Measurements from ENCODE around the gene C4B.
"Not testable (repeated sequence)": the region's sequence is repeated elsewhere in the genome, so short reads cannot be mapped to it uniquely, and the experiment has no call there.

DNA sequence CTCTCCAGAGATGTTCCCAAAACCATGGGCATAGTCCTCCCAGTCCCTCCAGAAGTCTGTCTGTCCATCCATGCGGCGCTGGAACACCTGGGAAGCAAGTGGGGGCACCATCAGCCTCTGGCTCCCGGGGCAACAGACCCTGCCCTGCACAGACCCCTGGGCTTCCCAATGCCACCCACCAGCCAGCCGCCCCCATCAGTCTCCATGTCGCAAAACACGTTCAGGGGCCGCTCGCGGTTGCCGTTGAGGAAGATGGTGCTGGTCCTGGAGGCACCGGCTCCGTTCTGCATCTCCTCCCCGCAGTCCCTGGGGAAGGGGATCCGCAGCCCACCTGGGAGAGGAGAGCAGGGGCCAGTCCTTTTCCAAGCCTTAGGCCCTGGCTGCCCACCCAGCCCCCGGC, 27.7 kb downstream of the C4B start:
- not testable (repeated sequence) for TF ChIP-seq POLR2A (IDR thresholded peaks at IDR 0.05); CTCF (IDR thresholded peaks at IDR 0.05); POLR2AphosphoS5 (IDR thresholded peaks at IDR 0.05; ENCODE audit: insufficient read depth in 1 of 2, low read depth in 1 of 2)

Data from vagina (tissue), 2 donors.